ENCODE measurements around the gene MT1E.
"Not testable (repeated sequence)": the region's sequence is repeated elsewhere in the genome, so short reads cannot be mapped to it uniquely, and the experiment has no call there.

MT1E gene

GRCh38 chr16:56669840-56670619 is 44.4 kb downstream of the MT1E start:
- Histone ChIP-seq H3K4me3 (ENCODE audit: low read depth in 1 of 2, low read length in 2 of 2) (no peak overlapping the region), H3K27me3 (ENCODE audit: control insufficient read depth in 1 of 2, insufficient read depth in 2 of 2, low read length in 2 of 2) (peaks cover 35 to 65% of the 10 kb centered on the region in 2 donors), H3K4me1 (ENCODE audit: insufficient read depth, low read length) (no peaks in the 10 kb centered on the region), H3K27ac (ENCODE audit: low read depth, low read length) (no peak overlapping the region), H3K9ac (ENCODE audit: low read length) (no peak overlapping the region), H3K9me3 (ENCODE audit: low read length) (no peaks in the 10 kb centered on the region), H3K36me3 (ENCODE audit: insufficient read depth, low read length) (no peaks in the 10 kb centered on the region)

DNA sequence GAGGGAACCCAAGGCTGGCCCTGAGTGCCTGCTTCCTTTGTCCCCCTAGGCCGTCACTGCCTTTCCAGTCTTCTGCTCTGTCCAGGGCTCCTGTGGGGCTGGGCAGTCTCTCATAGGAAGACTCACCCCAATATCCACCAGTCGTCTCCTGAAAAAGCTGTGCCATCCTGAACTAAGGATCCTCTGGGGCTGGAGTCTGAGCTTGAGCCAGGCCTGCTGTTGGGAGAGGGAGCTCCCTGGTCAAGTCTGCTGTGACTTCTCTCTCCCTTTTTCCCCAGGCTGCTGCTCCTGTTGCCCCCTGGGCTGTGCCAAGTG is 45.0 kb downstream of the MT1E start:
- peaks cover 41 to 69% of the 10 kb centered on the region in 2 donors for H3K27me3 ChIP-seq (ENCODE audit: control insufficient read depth in 1 of 2, insufficient read depth in 2 of 2, low read length in 2 of 2)
- no peak overlapping the region for H3K27ac ChIP-seq (ENCODE audit: low read depth, low read length)
- H3K9me3 ChIP-seq (ENCODE audit: low read length) = no peaks in the 10 kb centered on the region
- no peak overlapping the region for H3K9ac ChIP-seq (ENCODE audit: low read length)
- H3K36me3 ChIP-seq (ENCODE audit: insufficient read depth, low read length) = no peaks in the 10 kb centered on the region
- H3K4me3 ChIP-seq (ENCODE audit: low read depth in 1 of 2, low read length in 2 of 2) = no peak overlapping the region
- H3K4me1 ChIP-seq (ENCODE audit: insufficient read depth, low read length) = no peaks in the 10 kb centered on the region

DNA sequence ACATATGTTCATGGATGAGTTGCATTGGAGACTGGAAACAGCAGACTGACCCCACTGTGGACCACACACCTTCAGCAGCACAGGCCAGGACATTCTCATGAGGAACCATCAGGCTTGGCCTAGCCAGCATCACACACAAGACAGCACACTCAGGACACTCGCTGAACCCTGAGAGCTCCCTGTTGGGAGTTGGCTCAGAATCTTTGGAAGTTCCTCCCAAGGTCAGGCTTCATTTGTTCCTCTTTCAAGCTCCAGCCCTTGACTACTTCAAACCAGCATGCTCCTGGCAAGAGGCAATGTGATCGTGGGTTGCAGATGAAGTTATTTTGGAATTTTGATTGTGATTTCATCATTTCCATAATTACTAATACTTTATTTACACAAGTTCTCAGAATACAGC is 46.1 kb downstream of the MT1E start:
- H3K9ac ChIP-seq (ENCODE audit: low read length); H3K9me3 ChIP-seq (ENCODE audit: low read length); H3K4me1 ChIP-seq (ENCODE audit: insufficient read depth, low read length); H3K36me3 ChIP-seq (ENCODE audit: insufficient read depth, low read length); H3K4me3 ChIP-seq (ENCODE audit: low read depth in 1 of 2, low read length in 2 of 2); H3K27ac ChIP-seq (ENCODE audit: low read depth, low read length): not testable (repeated sequence)
- H3K27me3 ChIP-seq (ENCODE audit: control insufficient read depth in 1 of 2, insufficient read depth in 2 of 2, low read length in 2 of 2) = peaks cover 41 to 71% of the 10 kb centered on the region in 2 donors

DNA sequence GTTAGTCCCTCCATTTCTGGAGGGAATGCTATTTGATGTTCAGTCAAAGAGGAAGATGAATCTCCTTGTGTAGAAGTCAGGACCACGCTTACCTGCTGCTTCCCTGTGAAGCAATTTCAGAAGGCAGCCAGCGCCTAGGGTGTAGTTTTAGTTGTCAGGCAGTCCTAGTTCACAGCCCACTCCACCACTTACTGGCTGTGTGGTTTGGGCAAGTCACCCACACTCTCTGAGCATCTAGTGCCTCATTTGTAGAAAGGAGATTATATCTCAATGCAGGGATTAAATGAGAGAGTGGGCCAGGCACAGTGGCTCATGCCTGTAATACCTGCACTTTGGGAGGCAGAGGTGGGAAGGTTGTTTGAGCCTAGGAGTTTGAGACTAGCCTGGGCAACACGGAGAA is 46.6 kb downstream of the MT1E start:
- not testable (repeated sequence) for H3K4me3 ChIP-seq (ENCODE audit: low read depth in 1 of 2, low read length in 2 of 2); H3K4me1 ChIP-seq (ENCODE audit: insufficient read depth, low read length); H3K9ac ChIP-seq (ENCODE audit: low read length); H3K27ac ChIP-seq (ENCODE audit: low read depth, low read length); H3K36me3 ChIP-seq (ENCODE audit: insufficient read depth, low read length); H3K9me3 ChIP-seq (ENCODE audit: low read length)
- peaks cover 36 to 70% of the 10 kb centered on the region in 2 donors for H3K27me3 ChIP-seq (ENCODE audit: control insufficient read depth in 1 of 2, insufficient read depth in 2 of 2, low read length in 2 of 2)

GRCh38 chr16:56672761-56673536 is 47.4 kb downstream of the MT1E start:
- Histone ChIP-seq H3K4me1 (ENCODE audit: insufficient read depth, low read length) (peaks cover 4% of the 10 kb centered on the region), H3K27ac (ENCODE audit: low read depth, low read length) (no peak overlapping the region), H3K36me3 (ENCODE audit: insufficient read depth, low read length) (no peaks in the 10 kb centered on the region), H3K27me3 (ENCODE audit: control insufficient read depth in 1 of 2, insufficient read depth in 2 of 2, low read length in 2 of 2) (peaks cover 29 to 63% of the 10 kb centered on the region in 2 donors), H3K9ac (ENCODE audit: low read length) (no peak overlapping the region), H3K9me3 (ENCODE audit: low read length) (no peaks in the 10 kb centered on the region), H3K4me3 (ENCODE audit: low read depth in 1 of 2, low read length in 2 of 2) (no peak overlapping the region)

- Histone ChIP-seq H3K4me3 (ENCODE audit: low read depth in 1 of 2, low read length in 2 of 2) (no peak overlapping the region), H3K36me3 (ENCODE audit: insufficient read depth, low read length) (no peaks in the 10 kb centered on the region), H3K9me3 (ENCODE audit: low read length) (no peaks in the 10 kb centered on the region), H3K4me1 (ENCODE audit: insufficient read depth, low read length) (peaks cover 4% of the 10 kb centered on the region), H3K9ac (ENCODE audit: low read length) (no peak overlapping the region), H3K27me3 (ENCODE audit: control insufficient read depth in 1 of 2, insufficient read depth in 2 of 2, low read length in 2 of 2) (peaks cover 23 to 53% of the 10 kb centered on the region in 2 donors), H3K27ac (ENCODE audit: low read depth, low read length) (no peak overlapping the region)
Measured at GRCh38 chr16:56673921-56674320, 48.3 kb downstream of the MT1E start.

DNA sequence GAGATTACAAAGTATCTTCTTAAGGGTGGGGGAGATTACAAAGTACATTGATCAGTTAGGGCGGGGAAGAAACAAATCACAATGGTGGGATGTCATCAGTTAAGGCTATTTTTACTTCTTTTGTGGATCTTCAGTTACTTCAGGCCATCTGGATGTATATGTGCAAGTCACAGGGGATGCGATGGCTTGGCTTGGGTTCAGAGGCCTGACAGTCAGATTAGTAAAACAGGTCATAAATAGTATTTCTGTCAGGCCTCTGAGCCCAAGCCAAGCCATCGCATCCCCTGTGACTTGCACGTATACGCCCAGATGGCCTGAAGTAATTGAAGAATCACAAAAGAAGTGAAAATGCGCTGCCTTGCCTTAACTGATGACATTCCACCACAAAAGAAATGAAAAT is 49.0 kb downstream of the MT1E start:
- H3K9me3 ChIP-seq (ENCODE audit: low read length); H3K9ac ChIP-seq (ENCODE audit: low read length); H3K27ac ChIP-seq (ENCODE audit: low read depth, low read length); H3K36me3 ChIP-seq (ENCODE audit: insufficient read depth, low read length); H3K4me1 ChIP-seq (ENCODE audit: insufficient read depth, low read length); H3K4me3 ChIP-seq (ENCODE audit: low read depth in 1 of 2, low read length in 2 of 2): not testable (repeated sequence)
- H3K27me3 ChIP-seq (ENCODE audit: control insufficient read depth in 1 of 2, insufficient read depth in 2 of 2, low read length in 2 of 2) = peaks cover 18 to 46% of the 10 kb centered on the region in 2 donors

- Histone ChIP-seq H3K27me3 (ENCODE audit: control insufficient read depth in 1 of 2, insufficient read depth in 2 of 2, low read length in 2 of 2) (peaks cover 12 to 35% of the 10 kb centered on the region in 2 donors), H3K9me3 (ENCODE audit: low read length) (no peaks in the 10 kb centered on the region), H3K27ac (ENCODE audit: low read depth, low read length) (no peak overlapping the region), H3K9ac (ENCODE audit: low read length) (no peak overlapping the region), H3K4me1 (ENCODE audit: insufficient read depth, low read length) (peaks cover 4% of the 10 kb centered on the region), H3K4me3 (ENCODE audit: low read depth in 1 of 2, low read length in 2 of 2) (no peak overlapping the region), H3K36me3 (ENCODE audit: insufficient read depth, low read length) (no peaks in the 10 kb centered on the region)
Measured at GRCh38 chr16:56675685-56676210, 50.2 kb downstream of the MT1E start.
